Fibroblast of mammary gland (primary cell): Measurements from ENCODE around the gene MATN3.

ENCODE experiments used
- DNase-seq: peaks from one replicate; pipeline ENCODE4 v3.0.0-alpha.2; 2010; ENCODE audit warnings: low read depth
- H3K4me3 ChIP-seq: 2 replicates; pipeline ENCODE4 v1.5.1; 2011; ENCODE audit warnings: low read depth, mild to moderate bottlenecking, low read length, moderate library complexity; ENCODE audit not compliant: control insufficient read depth
- CTCF ChIP-seq: conservative IDR thresholded peaks from 2 replicates; pipeline ENCODE4 v1.5.1; 2011; ENCODE audit warnings: low read depth, low read length, inconsistent platforms; ENCODE audit not compliant: control insufficient read depth, insufficient read depth

The MATN3 gene

GRCh38 chr2:19973466-19973865 is 39.0 kb downstream of the MATN3 start:
- H3K4me3 ChIP-seq: no peak overlapping the region
- TF ChIP-seq CTCF: no peak
- no peak for DNase-seq

DNA sequence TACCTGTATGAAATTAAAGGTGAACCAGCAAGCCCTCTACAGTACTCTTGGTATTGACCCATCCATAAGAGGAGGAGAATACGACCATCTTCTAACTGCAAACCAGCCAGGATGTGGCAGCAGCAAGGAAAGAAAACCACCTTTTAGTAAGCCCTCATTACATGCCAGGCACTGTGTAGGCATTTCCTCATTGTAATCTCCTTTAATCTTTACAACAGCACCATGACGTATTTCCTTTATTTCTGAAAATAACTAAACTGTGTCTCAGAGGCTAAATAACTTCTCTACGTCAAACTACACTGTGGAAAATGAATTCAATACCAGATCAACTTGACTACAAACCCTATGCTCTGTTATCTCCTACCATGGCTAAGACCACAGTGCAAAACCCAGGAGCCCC is 40.8 kb downstream of the MATN3 start:
- no peak overlapping the region for H3K4me3 ChIP-seq
- no peak for TF ChIP-seq CTCF
- no peak for DNase-seq

DNA sequence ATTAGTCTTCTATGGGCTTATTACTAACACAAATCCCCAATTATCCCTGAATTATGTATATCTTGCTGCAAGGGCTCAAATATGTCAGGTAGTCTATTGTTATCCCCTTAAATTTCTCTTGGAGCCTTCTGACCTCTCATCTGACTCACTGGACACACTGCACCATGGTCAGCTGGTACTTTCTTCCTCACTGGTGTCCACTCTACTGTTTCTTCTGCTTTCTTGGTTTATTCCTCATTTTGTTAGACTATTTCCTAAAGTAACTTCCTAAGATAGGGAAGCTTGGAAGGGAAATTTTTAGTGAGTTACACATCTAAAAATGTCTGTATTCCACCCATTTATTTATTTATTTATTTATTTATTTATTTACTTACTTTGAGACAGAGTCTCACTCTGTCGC is 49.1 kb downstream of the MATN3 start:
- H3K4me3 ChIP-seq: no peak overlapping the region
- DNase-seq: no peak
- no peak for TF ChIP-seq CTCF

DNA sequence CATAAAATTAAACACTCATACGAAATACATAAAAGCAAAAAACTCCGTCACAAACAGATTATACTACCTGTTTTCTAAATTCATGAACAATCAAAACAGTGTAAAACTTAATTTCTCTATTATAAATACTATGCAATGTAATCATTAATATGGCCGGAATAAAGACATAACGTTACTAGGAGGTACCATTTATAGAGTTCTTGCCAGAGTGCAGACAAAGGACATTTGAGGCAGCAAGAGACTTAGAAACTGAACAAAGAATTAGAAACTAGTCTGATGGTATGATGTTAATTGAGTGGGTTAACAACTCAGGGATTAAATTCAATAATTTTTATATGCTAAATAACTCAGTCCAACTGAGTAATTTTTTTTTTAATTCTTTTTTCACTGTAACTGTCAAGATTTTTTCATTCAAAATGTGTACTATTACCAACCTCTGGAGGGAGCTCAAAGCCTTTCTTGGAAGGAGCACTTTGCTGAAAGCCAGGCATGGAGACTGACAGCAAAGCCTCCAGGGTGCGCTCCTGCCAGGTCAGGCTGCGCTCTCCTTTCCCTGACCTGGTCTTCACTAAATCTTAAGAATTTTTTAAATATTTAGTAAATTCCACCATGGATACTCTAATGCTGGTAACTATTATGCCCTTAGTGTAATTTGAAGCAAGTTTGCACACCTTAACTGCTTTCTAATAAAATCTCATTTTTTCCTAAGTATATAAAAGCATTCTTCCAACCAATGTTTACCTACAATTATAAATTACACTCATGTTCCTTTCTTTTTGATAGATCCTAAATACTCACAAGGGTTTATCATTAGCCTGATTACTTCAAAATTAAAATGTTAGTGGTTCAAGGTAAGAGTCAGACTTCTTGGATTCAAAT is 56.7 kb downstream of the MATN3 start:
- DNase-seq: peak; percentile 80
- no peak overlapping the region for H3K4me3 ChIP-seq
- TF ChIP-seq CTCF: peak; percentile 80

DNA sequence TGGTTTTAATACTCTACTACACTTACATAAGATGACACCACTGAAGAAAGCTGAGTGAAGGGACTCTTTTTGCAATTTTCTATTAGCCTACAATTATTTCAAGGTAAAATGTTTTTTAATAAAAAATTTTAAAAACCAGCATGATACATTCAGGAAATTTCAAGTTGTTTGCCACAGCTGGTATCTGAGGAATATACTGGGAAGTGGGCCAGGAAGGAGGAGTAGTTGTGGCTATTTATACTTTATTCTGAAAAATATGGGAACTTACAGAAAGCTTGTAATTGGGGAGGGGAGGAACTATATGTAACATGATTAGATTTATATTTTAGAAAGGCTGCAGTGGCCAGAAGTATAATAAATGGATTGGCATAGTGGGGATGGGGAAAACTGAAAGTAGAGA is 63.4 kb downstream of the MATN3 start:
- peak; percentile 39 for DNase-seq
- no peak for TF ChIP-seq CTCF
- no peak overlapping the region for H3K4me3 ChIP-seq

- TF ChIP-seq CTCF: no peak
- no peak overlapping the region for H3K4me3 ChIP-seq
- no peak for DNase-seq
Observed at GRCh38 chr2:19947184-19947940, 65.1 kb downstream of the MATN3 start.
